Measurements from ENCODE around the gene HELLS. TPM values are rescaled to one million over a fixed set of nuclear protein-coding genes. Genes with fewer than 3 reads are reported as not detected.

Gene HELLS
- polyA plus RNA-seq, 1 of the 3 experiments (the other 2 are of a cell fraction), result 17.3 TPM

DNA sequence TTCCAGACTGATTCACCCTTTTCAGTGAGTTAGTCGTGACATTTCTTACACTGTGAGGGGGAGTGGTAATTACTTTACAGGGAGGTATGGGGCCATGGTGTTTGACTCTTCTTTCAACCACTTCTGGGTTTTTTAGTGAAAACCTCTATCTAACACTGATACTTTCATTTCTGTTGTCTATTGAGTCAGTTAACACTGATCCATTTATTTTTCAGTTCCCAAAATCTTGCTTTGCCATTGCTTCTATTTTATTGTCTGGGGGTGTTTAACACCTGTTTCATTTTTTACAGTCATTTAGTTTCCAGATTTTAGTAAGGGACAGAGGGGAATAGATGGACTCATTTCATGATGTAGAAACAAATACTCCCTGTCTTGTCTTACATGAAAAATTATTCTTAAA is 61.5 kb downstream of the HELLS start:
- ChIA-PET POLR2A (no interaction called here), CTCF (no interaction called here)
- Histone ChIP-seq H2AFZ (ENCODE audit: low read depth) (no peak overlapping the region), H3K4me3 (ENCODE audit: low read depth in 2 of 2, low read length in 1 of 2) (no peak overlapping the region), H3K9me3 (no peaks in the 10 kb centered on the region), H4K20me1 (ENCODE audit: insufficient read depth) (no peaks in the 10 kb centered on the region), H3K79me2 (ENCODE audit: insufficient read depth) (no peaks in the 10 kb centered on the region), H3K4me2 (no peak overlapping the region), H3F3A (replicated peaks; ENCODE audit: insufficient read depth) (no peaks in the 10 kb centered on the region), H3K27ac (ENCODE audit: low read depth in 2 of 2, low read length in 1 of 2) (no peak overlapping the region), H3K27me3 (ENCODE audit: insufficient read depth) (no peaks in the 10 kb centered on the region), H3K9me2 (no peaks in the 10 kb centered on the region), H3K9ac (no peak overlapping the region), H3K4me1 (ENCODE audit: control insufficient read depth in 1 of 2, insufficient read depth in 2 of 2, low read depth in 1 of 2, low read length in 1 of 2) (no peaks in the 10 kb centered on the region), H3K36me3 (replicated peaks in 1 of 2; ENCODE audit: control insufficient read depth in 1 of 2, insufficient read depth in 2 of 2, low read length in 1 of 2) (peaks cover 11 to 14% of the 10 kb centered on the region in 2 experiments)
- DNase-seq, result no peak
- 83% methylated on average over 1 of the region's 1 CpG for WGBS (ENCODE audit: low lambda C conversion rate)
- TF ChIP-seq RAD21 (IDR thresholded peaks at IDR 0.05; ENCODE audit: low read length), result no peak
- TF ChIP-seq EZH2phosphoT487 (IDR thresholded peaks at IDR 0.05; ENCODE audit: borderline replicate concordance, low read depth), result no peak
- TF ChIP-seq, protein P1, sequence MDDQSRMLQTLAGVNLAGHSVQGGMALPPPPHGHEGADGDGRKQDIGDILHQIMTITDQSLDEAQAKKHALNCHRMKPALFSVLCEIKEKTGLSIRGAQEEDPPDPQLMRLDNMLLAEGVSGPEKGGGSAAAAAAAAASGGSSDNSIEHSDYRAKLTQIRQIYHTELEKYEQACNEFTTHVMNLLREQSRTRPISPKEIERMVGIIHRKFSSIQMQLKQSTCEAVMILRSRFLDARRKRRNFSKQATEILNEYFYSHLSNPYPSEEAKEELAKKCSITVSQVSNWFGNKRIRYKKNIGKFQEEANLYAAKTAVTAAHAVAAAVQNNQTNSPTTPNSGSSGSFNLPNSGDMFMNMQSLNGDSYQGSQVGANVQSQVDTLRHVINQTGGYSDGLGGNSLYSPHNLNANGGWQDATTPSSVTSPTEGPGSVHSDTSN (IDR thresholded peaks at IDR 0.05), result no peak
- no peak for TF ChIP-seq NFIC (IDR thresholded peaks at IDR 0.05; ENCODE audit: borderline replicate concordance)
- no peak for TF ChIP-seq RCOR1 (IDR thresholded peaks at IDR 0.05; ENCODE audit: low read length)
- no peak for TF ChIP-seq FOSL2 (IDR thresholded peaks at IDR 0.05; ENCODE audit: borderline replicate concordance, low read depth)
- no peak for TF ChIP-seq JUND (IDR thresholded peaks at IDR 0.05)
- TF ChIP-seq, protein P2, sequence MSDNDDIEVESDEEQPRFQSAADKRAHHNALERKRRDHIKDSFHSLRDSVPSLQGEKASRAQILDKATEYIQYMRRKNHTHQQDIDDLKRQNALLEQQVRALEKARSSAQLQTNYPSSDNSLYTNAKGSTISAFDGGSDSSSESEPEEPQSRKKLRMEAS (IDR thresholded peaks at IDR 0.05; ENCODE audit: low read depth), result no peak
- TF ChIP-seq MEF2A (IDR thresholded peaks at IDR 0.05; ENCODE audit: borderline replicate concordance, low read depth), result no peak
- TF ChIP-seq MXI1 (IDR thresholded peaks at IDR 0.05; ENCODE audit: low read depth, low read length), result no peak
- TF ChIP-seq, protein P3, sequence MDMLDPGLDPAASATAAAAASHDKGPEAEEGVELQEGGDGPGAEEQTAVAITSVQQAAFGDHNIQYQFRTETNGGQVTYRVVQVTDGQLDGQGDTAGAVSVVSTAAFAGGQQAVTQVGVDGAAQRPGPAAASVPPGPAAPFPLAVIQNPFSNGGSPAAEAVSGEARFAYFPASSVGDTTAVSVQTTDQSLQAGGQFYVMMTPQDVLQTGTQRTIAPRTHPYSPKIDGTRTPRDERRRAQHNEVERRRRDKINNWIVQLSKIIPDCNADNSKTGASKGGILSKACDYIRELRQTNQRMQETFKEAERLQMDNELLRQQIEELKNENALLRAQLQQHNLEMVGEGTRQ (IDR thresholded peaks at IDR 0.05; ENCODE audit: borderline replicate concordance, low read depth, low read length), result no peak
- TF ChIP-seq GABPA (IDR thresholded peaks at IDR 0.05; ENCODE audit: low read depth), result no peak

DNA sequence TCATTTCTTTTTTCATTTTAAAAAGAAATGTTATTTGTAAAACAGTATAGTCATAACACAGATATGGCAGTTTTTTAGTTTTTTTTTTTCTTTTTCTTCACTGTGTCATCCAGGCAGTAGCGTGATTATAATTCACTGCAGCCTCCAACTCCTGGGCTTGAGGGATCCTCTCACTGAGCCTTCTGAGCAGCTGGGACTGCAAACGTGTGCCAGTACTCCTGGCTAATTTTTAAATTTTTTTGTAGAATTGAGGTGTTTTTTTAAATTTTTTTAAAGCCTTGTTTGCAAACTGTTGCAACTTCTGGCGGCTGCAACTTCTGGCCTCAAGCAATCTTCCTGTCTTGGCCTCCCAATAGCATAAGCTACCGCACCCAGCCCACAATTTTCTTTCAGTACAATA is 63.0 kb downstream of the HELLS start:
- H3K9me3 ChIP-seq, result no peaks in the 10 kb centered on the region
- H3F3A ChIP-seq (replicated peaks; ENCODE audit: insufficient read depth), result no peaks in the 10 kb centered on the region
- no peak overlapping the region for H3K27ac ChIP-seq (ENCODE audit: low read depth in 2 of 2, low read length in 1 of 2)
- H4K20me1 ChIP-seq (ENCODE audit: insufficient read depth), result no peaks in the 10 kb centered on the region
- CTCF ChIA-PET, result interaction anchor here (1.3 kb wide), 1 partner anchor 11 kb away, joined by 3 read pairs; no protein-coding TSS in a partner anchor
- POLR2A ChIA-PET, result no interaction called here
- 93% methylated on average over 4 of the region's 4 CpGs for WGBS (ENCODE audit: low lambda C conversion rate)
- no peaks in the 10 kb centered on the region for H3K9me2 ChIP-seq
- H3K4me1 ChIP-seq (ENCODE audit: control insufficient read depth in 1 of 2, insufficient read depth in 2 of 2, low read depth in 1 of 2, low read length in 1 of 2), result no peaks in the 10 kb centered on the region
- no peaks in the 10 kb centered on the region for H3K27me3 ChIP-seq (ENCODE audit: insufficient read depth)
- H3K79me2 ChIP-seq (ENCODE audit: insufficient read depth), result no peaks in the 10 kb centered on the region
- H3K4me2 ChIP-seq, result no peak overlapping the region
- H3K9ac ChIP-seq, result no peak overlapping the region
- no peak overlapping the region for H3K4me3 ChIP-seq (ENCODE audit: low read depth in 2 of 2, low read length in 1 of 2)
- DNase-seq, result no peak
- H3K36me3 ChIP-seq (replicated peaks in 1 of 2; ENCODE audit: control insufficient read depth in 1 of 2, insufficient read depth in 2 of 2, low read length in 1 of 2), result peaks cover 6 to 11% of the 10 kb centered on the region in 2 experiments
- no peak overlapping the region for H2AFZ ChIP-seq (ENCODE audit: low read depth)
- TF ChIP-seq ELF1 (IDR thresholded peaks at IDR 0.05) (no peak), FOSL2 (IDR thresholded peaks at IDR 0.05; ENCODE audit: borderline replicate concordance, low read depth) (no peak), EZH2phosphoT487 (IDR thresholded peaks at IDR 0.05; ENCODE audit: borderline replicate concordance, low read depth) (no peak), GABPA (IDR thresholded peaks at IDR 0.05; ENCODE audit: low read depth) (no peak), RAD21 (IDR thresholded peaks at IDR 0.05; ENCODE audit: low read length) (no peak), MXI1 (IDR thresholded peaks at IDR 0.05; ENCODE audit: low read depth, low read length) (no peak), GATA2 (CRISPR knock-in tag; IDR thresholded peaks at IDR 0.05) (no peak), YY1 (IDR thresholded peaks at IDR 0.05; ENCODE audit: low read depth) (no peak), TEAD4 (IDR thresholded peaks at IDR 0.05; ENCODE audit: borderline replicate concordance, insufficient read depth) (no peak), NFIC (IDR thresholded peaks at IDR 0.05; ENCODE audit: borderline replicate concordance) (no peak), TAF1 (IDR thresholded peaks at IDR 0.05; ENCODE audit: borderline replicate concordance, low read depth, low read length) (no peak)
- TF ChIP-seq, protein P3 (IDR thresholded peaks at IDR 0.05; ENCODE audit: borderline replicate concordance, low read depth, low read length), result no peak
- TF ChIP-seq, protein P4, sequence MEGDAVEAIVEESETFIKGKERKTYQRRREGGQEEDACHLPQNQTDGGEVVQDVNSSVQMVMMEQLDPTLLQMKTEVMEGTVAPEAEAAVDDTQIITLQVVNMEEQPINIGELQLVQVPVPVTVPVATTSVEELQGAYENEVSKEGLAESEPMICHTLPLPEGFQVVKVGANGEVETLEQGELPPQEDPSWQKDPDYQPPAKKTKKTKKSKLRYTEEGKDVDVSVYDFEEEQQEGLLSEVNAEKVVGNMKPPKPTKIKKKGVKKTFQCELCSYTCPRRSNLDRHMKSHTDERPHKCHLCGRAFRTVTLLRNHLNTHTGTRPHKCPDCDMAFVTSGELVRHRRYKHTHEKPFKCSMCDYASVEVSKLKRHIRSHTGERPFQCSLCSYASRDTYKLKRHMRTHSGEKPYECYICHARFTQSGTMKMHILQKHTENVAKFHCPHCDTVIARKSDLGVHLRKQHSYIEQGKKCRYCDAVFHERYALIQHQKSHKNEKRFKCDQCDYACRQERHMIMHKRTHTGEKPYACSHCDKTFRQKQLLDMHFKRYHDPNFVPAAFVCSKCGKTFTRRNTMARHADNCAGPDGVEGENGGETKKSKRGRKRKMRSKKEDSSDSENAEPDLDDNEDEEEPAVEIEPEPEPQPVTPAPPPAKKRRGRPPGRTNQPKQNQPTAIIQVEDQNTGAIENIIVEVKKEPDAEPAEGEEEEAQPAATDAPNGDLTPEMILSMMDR (IDR thresholded peaks at IDR 0.05), result no peak
- TF ChIP-seq, protein P5, sequence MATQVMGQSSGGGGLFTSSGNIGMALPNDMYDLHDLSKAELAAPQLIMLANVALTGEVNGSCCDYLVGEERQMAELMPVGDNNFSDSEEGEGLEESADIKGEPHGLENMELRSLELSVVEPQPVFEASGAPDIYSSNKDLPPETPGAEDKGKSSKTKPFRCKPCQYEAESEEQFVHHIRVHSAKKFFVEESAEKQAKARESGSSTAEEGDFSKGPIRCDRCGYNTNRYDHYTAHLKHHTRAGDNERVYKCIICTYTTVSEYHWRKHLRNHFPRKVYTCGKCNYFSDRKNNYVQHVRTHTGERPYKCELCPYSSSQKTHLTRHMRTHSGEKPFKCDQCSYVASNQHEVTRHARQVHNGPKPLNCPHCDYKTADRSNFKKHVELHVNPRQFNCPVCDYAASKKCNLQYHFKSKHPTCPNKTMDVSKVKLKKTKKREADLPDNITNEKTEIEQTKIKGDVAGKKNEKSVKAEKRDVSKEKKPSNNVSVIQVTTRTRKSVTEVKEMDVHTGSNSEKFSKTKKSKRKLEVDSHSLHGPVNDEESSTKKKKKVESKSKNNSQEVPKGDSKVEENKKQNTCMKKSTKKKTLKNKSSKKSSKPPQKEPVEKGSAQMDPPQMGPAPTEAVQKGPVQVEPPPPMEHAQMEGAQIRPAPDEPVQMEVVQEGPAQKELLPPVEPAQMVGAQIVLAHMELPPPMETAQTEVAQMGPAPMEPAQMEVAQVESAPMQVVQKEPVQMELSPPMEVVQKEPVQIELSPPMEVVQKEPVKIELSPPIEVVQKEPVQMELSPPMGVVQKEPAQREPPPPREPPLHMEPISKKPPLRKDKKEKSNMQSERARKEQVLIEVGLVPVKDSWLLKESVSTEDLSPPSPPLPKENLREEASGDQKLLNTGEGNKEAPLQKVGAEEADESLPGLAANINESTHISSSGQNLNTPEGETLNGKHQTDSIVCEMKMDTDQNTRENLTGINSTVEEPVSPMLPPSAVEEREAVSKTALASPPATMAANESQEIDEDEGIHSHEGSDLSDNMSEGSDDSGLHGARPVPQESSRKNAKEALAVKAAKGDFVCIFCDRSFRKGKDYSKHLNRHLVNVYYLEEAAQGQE (IDR thresholded peaks at IDR 0.05; ENCODE audit: low read depth, low read length), result no peak
